ENCODE measurements around the gene NRG2. TPM values are rescaled to one million over a fixed set of nuclear protein-coding genes. Genes with fewer than 3 reads are reported as not detected.

Gene NRG2
- total and polyA plus RNA-seq, 2 donors (not counting 3 experiments of a cell fraction or from before 2014, with no cell fraction given), result 0.26 to 0.42 TPM

GRCh38 chr5:139886213-139886612 lies 156.9 kb downstream of the NRG2 start:
- intact Hi-C loops (cut with micrococcal nuclease) (no loop called here), dilution Hi-C loops (cut with MboI; ENCODE audit: extremely low pct_ligation_motif_present, low sequenced_read_pairs) (no loop called here)
- BruUV-seq (replicated peaks), result no TSS peak
- Histone ChIP-seq H3K27ac (ENCODE audit: insufficient read depth, low read depth, low read length) (no peak overlapping the region), H3K9me1 (replicated peaks; ENCODE audit: control insufficient read depth, extremely low read depth, insufficient read depth, low read length) (no peaks in the 10 kb centered on the region), H3K4me1 (ENCODE audit: control insufficient read depth, extremely low read depth, insufficient read depth, low read length) (no peaks in the 10 kb centered on the region), H3K9ac (replicated peaks; ENCODE audit: extremely low read depth, insufficient read depth, low read length) (no peak overlapping the region), H3K4me2 (ENCODE audit: insufficient read depth, low read length) (no peak overlapping the region), H3K9me3 (replicated peaks; ENCODE audit: control insufficient read depth, insufficient read depth, low read length) (no peaks in the 10 kb centered on the region), H3K27me3 (ENCODE audit: control insufficient read depth in 2 of 2, insufficient read depth in 2 of 2, low read length in 2 of 2) (peaks cover 5 to 12% of the 10 kb centered on the region in 2 experiments), H3K4me3 (replicated peaks in 1 of 3; ENCODE audit: insufficient read depth in 1 of 3, low read depth in 1 of 3, low read length in 3 of 3) (no peak overlapping the region), H2AFZ (ENCODE audit: low read depth, low read length) (no peak overlapping the region), H3K36me3 (ENCODE audit: control insufficient read depth in 2 of 2, extremely low read depth in 1 of 2, insufficient read depth in 2 of 2, low read length in 2 of 2) (no peaks in the 10 kb centered on the region), H4K20me1 (replicated peaks; ENCODE audit: control insufficient read depth, extremely low read depth, insufficient read depth, low read length) (no peaks in the 10 kb centered on the region), H3K79me2 (ENCODE audit: control insufficient read depth, insufficient read depth, low read length) (no peaks in the 10 kb centered on the region)
- TF ChIP-seq JUN (IDR thresholded peaks at IDR 0.05; ENCODE audit: borderline replicate concordance, insufficient read depth, insufficient read length, low read depth), result no peak
- TF ChIP-seq POLR2A (IDR thresholded peaks at IDR 0.05; ENCODE audit: low read depth, low read length), result no peak
- TF ChIP-seq FOS (IDR thresholded peaks at IDR 0.05; ENCODE audit: borderline replicate concordance, insufficient read depth, low read length), result no peak
- no peak for TF ChIP-seq EZH2 (IDR thresholded peaks at IDR 0.05; ENCODE audit: borderline replicate concordance, low read depth, low read length, severe bottlenecking)
- no peak for TF ChIP-seq CTCF (IDR thresholded peaks at IDR 0.05; ENCODE audit: extremely low read depth in 1 of 2, insufficient read depth in 1 of 2, low read depth in 1 of 2, low read length in 2 of 2)
- no peak for TF ChIP-seq POLR2AphosphoS5 (IDR thresholded peaks at IDR 0.05; ENCODE audit: insufficient read depth, low read depth, low read length)
- no peak for TF ChIP-seq GATA2 (IDR thresholded peaks at IDR 0.05; ENCODE audit: insufficient read depth, insufficient read length, low read depth, low read length)
- no peak for TF ChIP-seq MYC (IDR thresholded peaks at IDR 0.05; ENCODE audit: low read depth, low read length)
- TF ChIP-seq, protein P1, sequence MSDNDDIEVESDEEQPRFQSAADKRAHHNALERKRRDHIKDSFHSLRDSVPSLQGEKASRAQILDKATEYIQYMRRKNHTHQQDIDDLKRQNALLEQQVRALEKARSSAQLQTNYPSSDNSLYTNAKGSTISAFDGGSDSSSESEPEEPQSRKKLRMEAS (IDR thresholded peaks at IDR 0.05; ENCODE audit: insufficient read depth, insufficient read length), result no peak
- DNase-seq (ENCODE audit: low read depth, low spot score) (no peak), FAIRE-seq (no peak)
- ChIA-PET CTCF (interaction anchor here (2.2 kb wide), 1 partner anchor 99 kb away, joined by 7 read pairs; no protein-coding TSS in a partner anchor), POLR2A (no interaction called here)

Data from endothelial cell of umbilical vein (primary cell).